Neural crest cell (in vitro differentiated cells): Measurements from ENCODE around the gene MYO1E. TPM values are rescaled to one million over a fixed set of nuclear protein-coding genes. Genes with fewer than 3 reads are reported as not detected.

Experiments used
- DNase-seq: peaks from one replicate; pipeline ENCODE4 v3.0.0; 2021; ENCODE audit warnings: low read depth, mixed read lengths, low spot score
- H3K27ac Mint-ChIP-seq: one replicate; pipeline ENCODE4 v1.8.0; 2021; ENCODE audit warnings: mild to moderate bottlenecking, mixed read lengths; ENCODE audit not compliant: unreplicated experiment
- H3K27me3 Mint-ChIP-seq: 2 replicates; pipeline ENCODE4 v1.8.0; 2021; ENCODE audit warnings: low read depth, mild to moderate bottlenecking, mixed read lengths
- H3K36me3 Mint-ChIP-seq: 2 replicates; pipeline ENCODE4 v1.8.0; 2021; ENCODE audit warnings: low read depth, mild to moderate bottlenecking, mixed read lengths
- H3K4me1 Mint-ChIP-seq: 2 replicates; pipeline ENCODE4 v1.8.0; 2021; ENCODE audit warnings: mixed read lengths
- H3K4me3 Mint-ChIP-seq: one replicate; pipeline ENCODE4 v1.8.0; 2021; ENCODE audit warnings: mild to moderate bottlenecking, mixed read lengths
- H3K9me3 Mint-ChIP-seq: 2 replicates; pipeline ENCODE4 v1.8.0; 2021; ENCODE audit warnings: mixed read lengths
- total RNA-seq: library from RNA; stranded (reverse); gene quantifications from 2 replicates; pipeline ENCODE4 v1.2.1, GENCODE V29; 2021
- TF ChIP-seq, protein P1 (sequence below): fragments of 200-600 bp; sonication (generic); conservative IDR thresholded peaks from 2 replicates; pipeline ENCODE4 v1.5.0; 2021; ENCODE audit warnings: antibody characterized with exemption, mild to moderate bottlenecking

The MYO1E gene
- total RNA-seq, 1 donor from 2014 or later: 34.5 TPM

DNA sequence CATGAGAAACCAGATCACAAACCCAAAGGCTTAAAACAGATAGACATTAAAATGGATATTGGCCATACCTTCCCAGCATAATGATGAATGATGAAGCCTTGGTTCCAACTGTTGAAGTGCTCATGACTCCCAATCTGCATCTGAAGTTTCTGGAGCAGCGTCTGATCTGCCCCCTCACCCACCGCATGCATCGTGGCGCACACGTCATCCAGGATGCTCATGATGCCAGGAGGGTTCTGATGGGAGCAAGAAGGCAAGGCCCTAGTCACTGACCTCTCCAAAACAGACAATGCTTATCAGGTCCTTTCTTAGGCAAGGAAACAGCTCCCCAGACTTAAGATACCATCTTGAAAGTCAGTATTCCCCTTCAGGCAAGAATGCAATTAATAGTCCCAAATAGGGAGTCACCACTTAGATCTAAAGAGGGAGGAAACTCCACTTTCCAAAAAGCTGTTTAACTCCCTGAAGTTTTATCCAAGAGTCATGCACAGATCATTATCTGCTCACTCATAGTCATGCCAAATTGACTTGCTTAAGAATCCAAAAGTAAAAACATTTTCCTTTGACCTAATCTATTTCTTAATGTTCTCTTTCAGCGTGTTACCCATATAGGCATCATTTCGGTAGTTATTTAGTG is 163.9 kb downstream of the MYO1E start:
- peaks cover 28% of the 10 kb centered on the region for H3K36me3 Mint-ChIP-seq
- H3K9me3 Mint-ChIP-seq: no peaks in the 10 kb centered on the region
- no peak overlapping the region for H3K4me3 Mint-ChIP-seq
- H3K4me1 Mint-ChIP-seq: peaks cover 17% of the 10 kb centered on the region
- DNase-seq: no peak
- TF ChIP-seq, protein P1, sequence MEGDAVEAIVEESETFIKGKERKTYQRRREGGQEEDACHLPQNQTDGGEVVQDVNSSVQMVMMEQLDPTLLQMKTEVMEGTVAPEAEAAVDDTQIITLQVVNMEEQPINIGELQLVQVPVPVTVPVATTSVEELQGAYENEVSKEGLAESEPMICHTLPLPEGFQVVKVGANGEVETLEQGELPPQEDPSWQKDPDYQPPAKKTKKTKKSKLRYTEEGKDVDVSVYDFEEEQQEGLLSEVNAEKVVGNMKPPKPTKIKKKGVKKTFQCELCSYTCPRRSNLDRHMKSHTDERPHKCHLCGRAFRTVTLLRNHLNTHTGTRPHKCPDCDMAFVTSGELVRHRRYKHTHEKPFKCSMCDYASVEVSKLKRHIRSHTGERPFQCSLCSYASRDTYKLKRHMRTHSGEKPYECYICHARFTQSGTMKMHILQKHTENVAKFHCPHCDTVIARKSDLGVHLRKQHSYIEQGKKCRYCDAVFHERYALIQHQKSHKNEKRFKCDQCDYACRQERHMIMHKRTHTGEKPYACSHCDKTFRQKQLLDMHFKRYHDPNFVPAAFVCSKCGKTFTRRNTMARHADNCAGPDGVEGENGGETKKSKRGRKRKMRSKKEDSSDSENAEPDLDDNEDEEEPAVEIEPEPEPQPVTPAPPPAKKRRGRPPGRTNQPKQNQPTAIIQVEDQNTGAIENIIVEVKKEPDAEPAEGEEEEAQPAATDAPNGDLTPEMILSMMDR: no peak
- no peaks in the 10 kb centered on the region for H3K27me3 Mint-ChIP-seq
- no peak overlapping the region for H3K27ac Mint-ChIP-seq

DNA sequence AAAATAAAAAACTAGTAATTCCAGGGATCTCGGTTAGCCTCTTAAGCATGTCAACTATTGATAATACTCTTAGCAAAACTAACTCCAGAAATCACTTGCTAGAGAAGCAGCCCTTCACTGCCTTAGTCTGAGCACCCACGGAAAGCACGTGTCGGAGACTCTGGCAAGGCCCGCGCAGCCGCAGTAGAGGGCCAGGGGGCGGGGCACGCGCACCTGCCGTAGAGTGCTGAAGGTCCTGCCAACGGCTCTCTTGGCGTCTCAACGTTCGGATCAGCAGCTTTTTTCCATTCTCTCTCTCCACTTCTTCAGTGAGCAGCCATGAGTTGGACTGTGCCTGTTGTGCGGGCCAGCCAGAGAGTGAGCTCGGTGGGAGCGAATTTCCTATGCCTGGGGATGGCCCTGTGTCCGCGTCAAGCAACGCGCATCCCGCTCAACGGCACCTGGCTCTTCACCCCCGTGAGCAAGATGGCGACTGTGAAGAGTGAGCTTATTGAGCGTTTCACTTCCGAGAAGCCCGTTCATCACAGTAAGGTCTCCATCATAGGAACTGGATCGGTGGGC is 166.0 kb downstream of the MYO1E start, which contains the start of gene LDHAL6B:
Gene LDHAL6B, plus strand, starts transcription at position 221 of the 561 bp plus-strand sequence. Its CDS starts 98 bp downstream, at position 319.
- Mint-ChIP-seq H3K4me1 (peaks cover 11% of the 10 kb centered on the region), H3K36me3 (peaks cover 26% of the 10 kb centered on the region), H3K4me3 (no peak within 1 kb of the TSS), H3K27me3 (no peaks in the 10 kb centered on the region), H3K9me3 (no peaks in the 10 kb centered on the region), H3K27ac (no peak within 1 kb of the TSS)
- no peak for DNase-seq
- TF ChIP-seq, protein P1: no peak

DNA sequence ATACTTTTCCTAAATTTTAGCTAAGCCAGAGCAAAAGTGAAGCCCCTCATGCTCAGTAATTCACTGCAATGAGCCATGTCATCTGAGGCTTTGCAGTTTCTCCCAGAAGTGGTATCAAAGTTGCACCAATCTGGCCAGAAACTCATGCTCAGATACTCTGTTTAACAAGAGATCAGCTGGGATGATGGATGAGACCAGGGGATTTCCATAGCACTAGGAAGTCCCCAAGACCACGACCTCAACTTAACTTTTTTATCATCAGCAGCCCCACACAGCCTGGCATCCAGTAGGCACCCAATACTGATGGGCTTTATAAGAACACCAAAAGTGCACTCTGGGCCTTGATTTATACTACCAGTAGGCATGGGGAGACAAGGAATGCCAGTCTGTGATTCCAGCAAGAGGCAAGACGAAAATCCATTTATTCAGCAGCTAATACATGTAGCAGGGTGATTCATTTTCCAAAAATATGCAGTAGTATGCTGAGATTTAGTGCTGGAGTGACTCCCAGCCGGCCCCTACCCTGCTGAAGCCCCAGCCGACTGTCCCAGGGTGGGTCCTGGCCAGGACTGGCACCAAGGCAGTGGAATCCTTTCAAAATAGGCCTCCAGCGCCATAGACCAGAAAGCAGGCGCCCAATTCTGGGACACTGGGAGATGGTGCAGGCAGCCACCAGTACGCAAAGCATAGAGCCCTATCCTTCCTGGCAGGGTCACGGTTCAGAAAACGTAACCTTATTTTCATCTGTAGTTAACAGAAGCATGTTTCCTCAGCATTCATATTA is 166.6 kb downstream of the MYO1E start:
- H3K36me3 Mint-ChIP-seq: peaks cover 24% of the 10 kb centered on the region
- H3K27ac Mint-ChIP-seq: no peak overlapping the region
- H3K9me3 Mint-ChIP-seq: no peaks in the 10 kb centered on the region
- DNase-seq: no peak
- H3K4me1 Mint-ChIP-seq: peaks cover 8% of the 10 kb centered on the region
- H3K27me3 Mint-ChIP-seq: no peaks in the 10 kb centered on the region
- TF ChIP-seq, protein P1: no peak
- no peak overlapping the region for H3K4me3 Mint-ChIP-seq

DNA sequence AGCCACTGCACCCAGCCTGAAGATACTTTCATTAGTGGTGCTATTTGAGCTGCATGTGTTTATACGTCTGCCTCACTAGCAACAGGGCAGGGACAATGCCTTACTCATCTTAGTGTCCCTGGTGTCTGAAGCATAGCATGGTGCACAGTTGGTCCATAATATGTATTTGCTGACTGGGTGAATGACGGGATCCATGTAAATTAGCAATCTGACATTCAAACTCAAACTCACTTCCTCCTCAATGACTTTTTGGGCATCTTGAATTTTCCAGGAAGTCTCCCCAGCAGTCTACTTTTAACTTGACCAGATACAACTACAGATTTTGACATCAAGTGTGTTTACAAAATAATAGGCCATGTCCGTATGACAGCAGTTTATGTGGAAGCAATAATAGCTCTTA is 169.0 kb downstream of the MYO1E start:
- H3K27ac Mint-ChIP-seq: no peak overlapping the region
- H3K9me3 Mint-ChIP-seq: no peaks in the 10 kb centered on the region
- H3K4me1 Mint-ChIP-seq: peaks cover 8% of the 10 kb centered on the region
- no peak for DNase-seq
- H3K27me3 Mint-ChIP-seq: no peaks in the 10 kb centered on the region
- peaks cover 14% of the 10 kb centered on the region for H3K36me3 Mint-ChIP-seq
- H3K4me3 Mint-ChIP-seq: no peak overlapping the region
- TF ChIP-seq, protein P1: no peak

DNA sequence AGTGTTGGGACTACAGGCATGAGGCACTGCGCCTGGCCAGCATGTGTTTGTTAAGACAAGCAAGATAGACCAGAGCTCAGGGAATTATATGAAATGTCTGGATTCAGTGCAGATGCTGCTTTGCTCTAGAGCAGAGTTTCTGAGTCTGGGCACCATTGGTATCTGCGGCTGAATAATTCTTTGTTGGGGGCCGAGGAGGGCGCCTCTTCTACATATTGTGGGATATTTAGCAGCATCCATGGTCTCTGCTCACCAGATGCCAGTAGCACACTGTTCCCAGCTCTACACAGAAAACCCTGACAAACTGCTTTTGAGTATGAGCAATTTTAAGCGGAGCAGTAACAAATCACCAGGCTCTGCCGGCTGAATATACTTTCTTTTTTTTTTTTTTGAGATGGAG is 169.7 kb downstream of the MYO1E start:
- H3K4me3 Mint-ChIP-seq: no peak overlapping the region
- no peaks in the 10 kb centered on the region for H3K27me3 Mint-ChIP-seq
- no peak for DNase-seq
- no peak overlapping the region for H3K27ac Mint-ChIP-seq
- TF ChIP-seq, protein P1: no peak
- peaks cover 8% of the 10 kb centered on the region for H3K4me1 Mint-ChIP-seq
- no peaks in the 10 kb centered on the region for H3K9me3 Mint-ChIP-seq
- H3K36me3 Mint-ChIP-seq: peaks cover 12% of the 10 kb centered on the region
